GM19455 (cell line): ENCODE measurements around the gene MRTFB.

Experiments used
- ATAC-seq: cut with Tn5 transposase; IDR thresholded peaks from one replicate; pipeline ENCODE4 v1.9.1; 2021; ENCODE audit not compliant: unreplicated experiment

MRTFB gene

GRCh38 chr16:14131774-14132695 lies 60.9 kb downstream of the MRTFB start:
- ATAC-seq: no peak

DNA sequence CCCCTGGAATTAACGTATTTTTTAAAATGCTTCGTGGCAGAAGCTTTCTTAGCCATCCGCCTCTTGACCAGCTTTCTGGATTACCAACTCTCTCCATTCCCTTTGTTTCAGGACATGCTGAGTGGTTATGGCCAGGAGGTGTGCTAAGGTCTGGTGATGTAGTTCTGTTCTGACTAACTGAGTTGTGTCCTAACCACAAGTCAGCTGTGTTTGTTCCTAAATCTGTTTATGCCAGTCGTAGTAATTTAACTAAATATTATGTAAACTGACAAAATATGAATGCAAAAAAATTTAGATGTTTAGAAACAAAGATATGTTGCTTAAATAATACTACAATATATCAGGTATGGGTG lies 61.6 kb downstream of the MRTFB start:
- ATAC-seq: no peak

DNA sequence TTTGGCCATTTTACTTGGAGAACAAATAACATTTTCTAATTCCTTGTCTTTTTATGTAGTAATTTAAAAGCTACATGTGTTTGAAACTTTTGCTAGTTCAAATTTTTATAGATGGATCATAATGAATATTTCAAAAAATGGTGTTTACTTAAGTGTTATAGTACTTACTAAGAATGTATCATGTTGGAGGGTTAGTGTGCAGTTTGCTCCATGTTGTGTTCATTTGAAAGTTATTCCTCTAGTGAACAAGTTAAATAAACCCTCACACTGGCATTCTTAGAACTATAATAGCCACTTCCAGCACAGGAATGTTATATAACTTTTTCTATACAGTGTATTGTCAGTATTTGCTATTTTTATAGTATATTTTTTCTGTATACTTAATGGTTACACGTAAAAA lies 62.8 kb downstream of the MRTFB start:
- no peak for ATAC-seq

GRCh38 chr16:14135704-14136103 lies 64.6 kb downstream of the MRTFB start:
- ATAC-seq: no peak

- ATAC-seq: no peak
Observed at GRCh38 chr16:14139872-14140271, 68.8 kb downstream of the MRTFB start.

DNA sequence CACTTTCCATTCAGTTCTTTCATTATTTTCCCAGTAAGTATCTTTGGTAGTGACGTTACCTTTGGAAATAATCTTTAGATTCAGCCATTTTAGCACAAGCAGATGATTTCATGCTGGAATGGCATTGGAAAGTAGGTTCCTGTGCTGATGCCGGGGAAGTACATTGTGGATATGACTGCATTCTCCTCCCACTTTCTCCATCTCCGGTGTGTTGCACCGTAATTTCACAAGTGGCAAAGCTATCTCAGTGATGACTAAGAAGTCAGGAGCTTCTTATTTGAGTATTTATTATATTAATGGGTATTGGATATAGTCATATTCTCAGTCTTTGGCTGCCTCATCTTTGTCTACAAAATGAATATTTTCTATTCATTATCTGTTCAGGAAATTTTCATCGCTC lies 69.8 kb downstream of the MRTFB start:
- no peak for ATAC-seq

DNA sequence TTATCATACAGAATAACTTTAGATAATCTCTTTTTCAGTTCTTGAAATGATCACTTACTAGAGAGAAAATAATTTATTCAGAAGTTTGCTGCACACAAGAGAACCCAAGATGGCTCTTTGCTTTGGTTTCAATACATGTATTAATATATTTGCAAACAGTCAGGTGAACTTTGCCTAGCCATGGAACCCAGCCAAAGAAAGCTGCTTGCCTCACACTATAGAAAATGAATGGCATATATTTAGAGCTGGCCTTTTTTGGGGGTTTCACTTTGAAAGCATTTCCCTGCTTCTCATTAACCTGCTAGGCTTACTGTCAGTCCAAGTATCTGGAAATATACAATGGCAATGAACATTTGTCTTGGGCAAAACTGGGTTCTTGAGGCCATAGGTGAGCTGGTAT lies 75.3 kb downstream of the MRTFB start:
- ATAC-seq: no peak

DNA sequence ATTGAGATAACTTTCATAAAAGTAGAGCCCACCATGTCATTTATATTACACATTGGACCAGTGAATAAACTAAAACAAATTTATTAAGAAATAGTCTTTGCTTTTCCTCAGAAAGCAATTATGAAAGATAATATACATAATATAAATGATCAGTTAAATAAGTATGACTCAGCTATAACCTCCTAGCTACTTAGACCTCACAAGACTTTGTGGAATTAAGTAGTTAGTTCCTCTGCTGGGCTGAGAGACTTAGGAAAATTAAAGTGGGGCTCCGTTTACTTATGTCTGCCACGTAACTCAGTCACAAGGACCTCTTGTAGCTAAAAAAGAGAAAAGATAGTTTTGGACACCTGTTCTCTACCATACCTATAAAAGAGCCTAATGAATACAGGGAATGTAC lies 76.9 kb downstream of the MRTFB start:
- ATAC-seq: no peak

DNA sequence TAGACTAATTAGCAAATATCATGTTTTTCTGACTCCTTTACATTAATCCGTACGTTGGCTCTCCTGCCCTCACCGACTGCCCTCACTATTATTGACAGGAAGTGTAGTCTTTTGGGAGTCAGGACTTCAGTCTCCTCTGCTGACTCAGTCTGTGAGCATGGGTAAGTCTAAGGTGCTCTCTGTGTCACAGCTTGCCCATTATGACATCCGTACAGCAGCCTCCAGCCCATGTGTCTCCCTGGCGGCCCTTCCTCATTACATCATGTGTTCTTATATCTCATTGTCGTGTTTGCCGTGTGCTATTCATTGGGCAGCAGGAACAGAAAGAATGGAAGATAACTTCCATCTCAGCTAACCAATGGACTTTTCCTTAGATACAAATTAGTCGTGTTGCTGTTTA lies 77.5 kb downstream of the MRTFB start:
- ATAC-seq: no peak

DNA sequence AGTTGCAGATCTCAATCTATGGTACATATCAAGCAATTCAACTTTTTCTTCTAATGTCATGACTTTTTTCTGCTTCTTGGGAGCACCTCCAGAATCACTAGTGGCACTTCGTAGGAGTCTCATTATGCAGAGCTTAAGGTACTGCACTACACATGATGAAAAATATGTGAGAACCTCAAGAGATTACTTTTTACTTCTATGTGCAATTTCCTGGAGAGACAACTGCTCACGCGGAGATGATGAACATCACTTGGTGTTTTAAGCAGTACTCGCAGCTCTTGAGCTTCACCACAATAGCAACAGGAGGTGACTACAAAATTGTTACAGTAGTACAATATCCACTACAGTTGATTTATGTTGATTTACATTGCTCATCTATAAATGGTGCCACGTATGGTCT lies 79.7 kb downstream of the MRTFB start:
- ATAC-seq: no peak

GRCh38 chr16:14151256-14152030 lies 80.3 kb downstream of the MRTFB start:
- ATAC-seq: no peak

DNA sequence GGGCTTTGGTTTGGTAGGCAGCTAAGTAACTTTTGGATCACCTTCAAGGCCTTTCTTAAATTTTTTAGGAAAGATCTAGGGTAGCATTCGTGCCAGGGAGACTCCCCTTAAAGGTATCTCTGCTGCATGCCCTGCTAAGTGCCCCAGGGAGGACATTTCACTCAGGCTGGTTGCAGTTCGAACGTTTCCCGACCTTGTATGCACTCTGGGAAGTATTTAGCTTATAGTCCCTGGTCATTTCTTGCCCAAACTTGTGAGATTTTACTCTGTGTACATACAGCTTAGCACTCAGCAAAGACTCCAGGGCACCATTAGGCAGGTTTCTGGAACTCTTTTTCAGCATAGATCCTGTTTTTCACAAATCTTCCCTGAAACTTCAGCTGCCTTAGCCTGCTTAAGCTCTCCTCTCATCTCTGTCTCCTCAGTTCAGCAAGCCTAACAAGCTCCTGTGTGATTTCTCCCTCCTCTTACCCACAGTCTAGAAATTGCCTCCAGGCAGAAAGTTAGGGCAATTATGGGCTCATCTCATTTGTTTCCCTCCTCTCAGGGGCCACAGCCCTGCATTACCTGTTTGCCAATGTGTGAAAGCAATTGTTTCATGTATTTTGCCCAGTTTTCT lies 84.6 kb downstream of the MRTFB start:
- no peak for ATAC-seq

DNA sequence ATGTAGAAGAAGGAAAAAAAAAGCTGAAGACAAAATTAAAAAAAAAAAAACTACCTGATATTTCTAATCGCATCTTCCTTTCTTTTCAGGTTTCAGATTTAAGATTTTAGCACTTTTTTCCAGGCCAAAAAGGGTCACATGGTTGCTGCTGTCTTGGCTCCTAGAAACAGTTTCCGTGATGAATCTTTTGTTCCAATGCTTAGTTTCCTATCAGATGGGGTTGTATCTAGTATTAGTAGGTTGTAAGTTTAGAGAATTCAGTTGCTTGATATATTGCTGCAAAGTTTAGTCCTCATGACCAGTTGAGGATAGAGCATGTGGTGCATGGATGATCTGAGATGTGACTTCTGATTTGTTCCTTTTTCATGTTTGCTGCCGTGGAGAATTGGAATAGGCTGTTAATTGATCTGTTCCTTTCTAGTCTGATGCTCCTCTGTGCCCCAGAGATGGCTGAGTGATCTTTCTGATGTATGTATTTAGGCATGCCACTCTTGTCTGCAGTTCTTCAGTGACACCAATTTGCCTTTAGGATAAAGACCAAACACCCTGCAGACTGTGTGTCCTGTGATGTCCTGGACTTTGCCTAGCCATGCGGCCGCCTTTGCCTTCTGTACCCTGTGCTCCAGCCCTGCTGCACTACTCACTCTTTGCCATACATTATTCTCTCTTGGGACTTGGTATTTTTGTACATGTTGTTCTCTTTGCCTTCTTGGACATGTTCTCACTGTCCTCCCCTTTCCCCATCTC lies 94.0 kb downstream of the MRTFB start:
- no peak for ATAC-seq

GRCh38 chr16:14168146-14168545 lies 97.0 kb downstream of the MRTFB start:
- no peak for ATAC-seq

DNA sequence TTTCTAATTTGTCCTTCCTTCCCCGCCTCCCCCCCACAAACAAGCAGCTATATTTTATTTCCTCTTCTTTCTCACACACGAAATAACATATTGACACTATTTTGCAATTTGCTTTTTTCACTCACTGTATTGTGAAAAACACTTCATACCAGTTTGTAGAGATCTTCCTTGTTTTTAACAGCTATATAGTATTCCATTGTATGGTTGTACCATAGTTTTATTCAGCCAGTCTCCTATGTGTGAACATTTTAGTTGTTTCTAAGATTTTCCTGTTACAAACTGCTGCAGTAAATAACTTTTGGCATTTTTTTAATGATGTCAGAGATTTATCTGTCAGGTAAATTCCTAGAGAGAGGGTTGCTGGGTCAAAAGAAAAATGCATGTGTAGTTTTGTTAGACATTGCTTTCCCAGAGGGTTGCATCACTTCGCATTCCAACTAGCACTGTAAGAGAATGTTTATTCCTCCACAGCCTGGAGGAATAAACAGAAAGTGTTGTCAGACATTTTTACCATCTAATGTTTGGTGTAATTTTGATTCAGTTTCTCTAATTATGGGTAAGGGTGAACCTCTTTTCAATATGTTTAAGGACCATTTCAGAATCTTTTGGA lies 101.2 kb downstream of the MRTFB start:
- ATAC-seq: no peak

DNA sequence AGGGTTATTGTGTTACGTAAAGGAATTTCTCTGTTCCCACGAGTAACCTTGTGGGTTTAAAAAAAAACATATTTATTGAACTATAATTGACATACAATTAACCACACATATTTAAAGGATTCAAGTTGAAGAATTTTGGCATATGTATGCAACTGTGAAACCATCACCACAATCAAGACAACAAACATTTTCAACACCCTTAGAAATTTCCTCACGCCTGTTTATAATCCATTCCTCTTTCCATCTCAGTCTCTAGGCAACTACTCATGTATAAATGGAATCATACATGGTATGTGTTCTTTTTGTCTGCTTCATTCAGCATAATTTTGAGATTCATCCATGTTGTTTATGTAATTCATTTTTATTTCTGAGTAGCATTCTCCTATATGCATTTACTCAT lies 104.0 kb downstream of the MRTFB start:
- no peak for ATAC-seq

DNA sequence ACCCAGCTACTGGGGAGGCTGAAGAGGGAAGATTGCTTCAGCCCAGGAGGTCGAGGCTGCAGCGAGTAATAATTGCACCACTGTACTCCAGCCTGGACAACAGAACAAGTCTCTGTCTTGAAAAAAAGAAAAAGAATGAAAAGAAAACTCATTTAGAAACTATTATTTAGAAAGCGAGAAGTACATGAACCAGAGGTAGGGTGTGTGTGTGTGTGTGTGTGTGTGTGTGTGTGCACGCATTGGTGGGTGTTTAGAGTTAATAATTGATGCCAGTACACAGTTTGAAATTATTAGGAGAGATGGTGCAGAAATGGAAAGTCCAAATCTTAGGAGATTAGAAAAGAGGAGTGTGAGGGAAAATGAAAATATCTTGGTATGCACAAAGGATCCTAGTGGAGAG lies 106.6 kb downstream of the MRTFB start:
- no peak for ATAC-seq

DNA sequence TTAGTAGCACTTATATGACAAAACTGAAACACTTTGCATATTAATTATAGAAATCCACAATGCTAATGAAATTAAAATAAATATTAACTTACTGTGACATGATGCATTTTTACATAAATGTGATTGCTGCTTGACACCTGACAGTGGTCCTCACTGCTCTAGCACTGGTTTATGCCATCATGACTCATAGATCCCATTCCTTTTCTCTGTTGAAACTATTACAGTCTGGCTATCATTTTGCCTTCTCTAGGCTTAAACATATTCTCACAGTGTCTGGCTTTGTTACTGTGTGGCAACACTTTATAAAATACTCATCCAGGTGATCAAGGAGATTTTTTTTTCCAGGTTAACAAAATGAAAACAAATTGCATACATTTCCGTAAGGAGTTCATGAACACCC lies 108.0 kb downstream of the MRTFB start:
- ATAC-seq: no peak

DNA sequence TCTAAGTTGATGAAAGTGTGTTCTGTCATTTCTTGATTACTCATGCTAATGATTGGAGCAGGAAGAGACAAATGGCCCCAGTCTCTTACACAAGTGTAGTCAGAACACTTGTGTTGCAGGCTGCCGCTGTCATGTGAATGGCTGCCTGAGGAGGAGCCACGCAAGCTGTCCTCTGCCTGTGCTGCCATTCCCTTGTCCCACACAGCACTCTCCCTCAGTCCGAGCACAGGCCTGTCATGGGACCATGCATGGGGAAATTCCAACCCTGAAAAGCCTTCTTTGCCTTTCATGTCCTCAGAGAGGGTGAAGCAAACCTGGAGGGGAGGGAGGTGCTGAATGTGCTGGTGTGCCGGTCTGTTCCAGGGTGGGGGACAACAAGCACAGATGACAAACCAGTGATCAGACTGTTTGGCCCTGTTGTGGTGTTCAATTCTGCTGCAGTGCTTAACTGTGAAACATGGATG lies 109.4 kb downstream of the MRTFB start:
- ATAC-seq: no peak

DNA sequence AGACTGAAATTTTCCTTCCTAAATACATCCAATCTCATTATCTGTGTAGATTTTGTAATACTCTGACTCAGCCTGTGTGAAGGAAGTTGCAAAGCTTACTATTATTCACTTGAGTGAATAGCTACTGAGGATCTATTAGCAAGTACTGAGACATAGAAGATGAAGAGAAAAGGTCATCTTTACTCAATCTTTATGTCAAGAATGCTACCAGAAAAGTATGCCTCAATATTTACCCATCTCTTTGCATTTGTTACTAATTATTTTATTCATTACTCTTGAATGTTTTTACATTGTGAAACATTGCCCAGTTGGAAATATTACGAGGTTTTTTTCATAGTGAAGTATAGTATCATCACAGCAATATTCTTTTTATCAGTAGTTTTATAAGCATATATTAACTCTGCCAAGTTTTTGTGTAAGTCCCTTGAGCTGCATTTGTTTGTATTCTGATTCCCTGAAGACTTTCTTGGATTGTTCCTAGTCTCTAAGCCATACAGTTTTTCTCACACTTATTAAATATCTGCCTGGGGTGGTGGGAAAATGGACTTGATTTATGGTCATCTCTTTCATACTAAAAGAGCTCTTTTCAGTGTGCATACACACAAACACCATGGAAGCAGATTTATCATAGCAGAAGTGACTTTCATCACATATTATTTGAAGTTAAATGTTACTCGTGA lies 110.4 kb downstream of the MRTFB start:
- no peak for ATAC-seq
